Spinal cord (tissue), 10 donors: ENCODE results near the gene SLC9C1. TPM values are rescaled to one million over a fixed set of nuclear protein-coding genes. Genes with fewer than 3 reads are reported as not detected.

Source experiments
- DNase-seq, 6 donors: peaks; one replicate each; pipeline versions ENCODE4 v3.0.0 to v3.0.0-alpha.2; 2013 to 2015; ENCODE audit warnings: low spot score in 6 of 6, low read depth in 4 of 6
- H3K27ac ChIP-seq: one replicate; pipeline ENCODE4 v1.5.1; 2013; ENCODE audit warnings: low read depth, low read length, control low read depth
- H3K27me3 ChIP-seq: one replicate; pipeline ENCODE4 v1.6.1; 2013; ENCODE audit warnings: low read length; ENCODE audit not compliant: control insufficient read depth, insufficient read depth
- H3K36me3 ChIP-seq: one replicate; pipeline ENCODE4 v1.6.1; 2013; ENCODE audit warnings: low read length; ENCODE audit not compliant: control insufficient read depth, insufficient read depth
- H3K4me1 ChIP-seq: one replicate; pipeline ENCODE4 v1.6.1; 2013; ENCODE audit warnings: low read length; ENCODE audit not compliant: control insufficient read depth, insufficient read depth
- H3K4me3 ChIP-seq: one replicate; pipeline ENCODE4 v1.5.1; 2013; ENCODE audit warnings: low read depth, low read length, control low read depth
- H3K9me3 ChIP-seq: one replicate; pipeline ENCODE4 v1.6.1; 2013; ENCODE audit warnings: low read length; ENCODE audit not compliant: control insufficient read depth, insufficient read depth
- WGBS: methylation state at CpG from one replicate; pipeline ENCODE4 v1.1.5; 2013; ENCODE audit warnings: missing lambda C conversion rate; ENCODE audit not compliant: insufficient coverage; 5-methylcytosine and 5-hydroxymethylcytosine counted together
- polyA plus RNA-seq, 2 donors: library from polyadenylated mRNA; unstranded; fragments of 120-200 nt; gene quantifications; one replicate each; pipeline ENCODE4 v1.2.1, GENCODE V29; 2013; ENCODE audit not compliant: insufficient read length in 2 of 2
- total RNA-seq, 2 donors: library from RNA; depleted of rRNA in 1 of 2; stranded (reverse); fragments of 120-200 nt in 1 of 2; fragments of >200 nt in 1 of 2; gene quantifications; one replicate each; pipeline versions ENCODE4 v1.2.3 to v1.2.4, GENCODE V29; 2013 to 2014
- donor health status: healthy.

Gene SLC9C1
- total and polyA plus RNA-seq, 4 donors: 0.12 to 0.72 (median 0.45) TPM

GRCh38 chr3:112170046-112170445 lies 124.0 kb downstream of the SLC9C1 start:
- no peak for DNase-seq
- 60% methylated on average over 1 of the region's 2 CpGs for WGBS
- H3K27me3 ChIP-seq: no peaks in the 10 kb centered on the region
- no peaks in the 10 kb centered on the region for H3K4me1 ChIP-seq
- H3K36me3 ChIP-seq: no peaks in the 10 kb centered on the region
- no peak overlapping the region for H3K4me3 ChIP-seq
- no peak overlapping the region for H3K27ac ChIP-seq
- no peaks in the 10 kb centered on the region for H3K9me3 ChIP-seq

DNA sequence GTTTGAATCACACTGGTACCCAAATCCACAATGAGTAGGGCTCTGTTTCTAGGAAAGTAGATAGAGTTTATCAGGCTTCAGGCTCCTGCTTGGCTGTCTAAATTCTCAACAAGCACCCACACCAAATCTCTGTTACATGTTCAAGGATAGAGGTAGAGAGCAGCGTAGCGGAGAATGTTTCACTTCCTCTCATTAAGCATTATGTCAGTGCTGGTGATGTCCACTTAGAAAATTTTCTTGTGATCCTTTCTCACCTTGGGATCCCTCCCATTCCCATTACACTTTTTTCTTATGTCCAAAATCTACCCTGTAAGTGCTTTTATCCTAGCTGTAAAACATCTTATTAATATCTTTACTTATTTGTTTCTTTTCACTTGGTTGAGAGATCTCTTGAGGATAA lies 126.3 kb downstream of the SLC9C1 start:
- H3K4me1 ChIP-seq: no peaks in the 10 kb centered on the region
- no peaks in the 10 kb centered on the region for H3K9me3 ChIP-seq
- H3K27ac ChIP-seq: no peak overlapping the region
- no peaks in the 10 kb centered on the region for H3K36me3 ChIP-seq
- no peak for DNase-seq
- WGBS: no CpG with 5 or more reads among the region's 2 CpGs
- no peak overlapping the region for H3K4me3 ChIP-seq
- H3K27me3 ChIP-seq: no peaks in the 10 kb centered on the region

DNA sequence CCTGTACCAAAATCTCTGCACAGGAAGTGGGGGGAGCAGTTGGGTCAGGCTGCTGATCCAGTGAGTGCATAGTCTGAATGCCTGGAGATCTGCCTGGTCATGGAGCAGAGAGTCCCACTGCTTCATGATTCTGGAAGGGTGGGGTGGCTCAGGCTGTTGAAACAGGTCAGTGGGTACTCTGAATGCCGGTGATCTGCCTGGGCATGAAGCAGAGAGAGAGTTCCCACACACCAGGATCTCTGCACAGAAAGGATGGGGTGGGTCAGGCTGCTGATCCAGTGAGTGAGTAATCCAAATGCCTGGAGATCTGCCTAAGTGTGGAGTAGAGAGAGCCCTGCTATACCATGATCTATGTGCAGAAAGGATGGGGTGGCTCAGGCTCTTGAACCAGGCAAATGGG lies 144.9 kb downstream of the SLC9C1 start:
- no peak overlapping the region for H3K4me3 ChIP-seq

GRCh38 chr3:112143689-112144088 lies 150.3 kb downstream of the SLC9C1 start:
- Histone ChIP-seq H3K4me1 (no peaks in the 10 kb centered on the region), H3K27ac (no peak overlapping the region), H3K4me3 (no peak overlapping the region), H3K9me3 (no peaks in the 10 kb centered on the region), H3K27me3 (no peaks in the 10 kb centered on the region), H3K36me3 (no peaks in the 10 kb centered on the region)
- no peak for DNase-seq
- no CpG with 5 or more reads among the region's 1 CpG for WGBS

More for the DNA sequence above, 144.9 kb downstream of the SLC9C1 start:
- no peak for DNase-seq
- WGBS: 100% methylated on average over 1 of the region's 1 CpG
- no peaks in the 10 kb centered on the region for H3K9me3 ChIP-seq
- H3K36me3 ChIP-seq: no peaks in the 10 kb centered on the region
- no peak overlapping the region for H3K27ac ChIP-seq
- H3K4me1 ChIP-seq: no peaks in the 10 kb centered on the region
- H3K27me3 ChIP-seq: no peaks in the 10 kb centered on the region

GRCh38 chr3:112143251-112143650 lies 150.8 kb downstream of the SLC9C1 start:
- no peaks in the 10 kb centered on the region for H3K27me3 ChIP-seq
- no peak for DNase-seq
- no peaks in the 10 kb centered on the region for H3K9me3 ChIP-seq
- H3K27ac ChIP-seq: no peak overlapping the region
- no peaks in the 10 kb centered on the region for H3K36me3 ChIP-seq
- H3K4me3 ChIP-seq: no peak overlapping the region
- 100% methylated on average over 1 of the region's 1 CpG for WGBS
- H3K4me1 ChIP-seq: no peaks in the 10 kb centered on the region

DNA sequence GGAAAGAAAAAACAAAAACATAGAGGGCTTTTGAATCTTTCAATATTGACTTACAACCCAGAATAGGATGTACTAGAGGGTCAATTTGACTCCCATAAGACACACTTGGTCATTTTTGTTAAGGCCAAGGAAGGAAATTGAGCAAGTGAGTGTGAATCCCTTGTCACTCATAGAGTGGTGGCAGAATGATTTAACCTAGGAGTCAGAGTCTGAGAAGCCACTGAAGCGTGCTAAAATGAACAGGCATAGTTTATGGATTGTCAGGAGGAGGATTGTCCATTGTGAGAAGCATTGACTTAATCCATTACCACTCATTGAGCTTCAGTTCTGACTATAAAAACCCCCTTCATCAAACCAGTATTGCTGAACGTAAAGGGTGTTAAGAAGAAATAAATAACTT lies 152.7 kb downstream of the SLC9C1 start:
- Histone ChIP-seq H3K4me1 (peaks cover 3% of the 10 kb centered on the region), H3K27me3 (no peaks in the 10 kb centered on the region), H3K27ac (no peak overlapping the region), H3K36me3 (no peaks in the 10 kb centered on the region), H3K4me3 (no peak overlapping the region), H3K9me3 (no peaks in the 10 kb centered on the region)
- WGBS: no CpG with 5 or more reads among the region's 2 CpGs
- DNase-seq: no peak

GRCh38 chr3:112140584-112140983 lies 153.4 kb downstream of the SLC9C1 start:
- WGBS: no CpG with 5 or more reads among the region's 1 CpG

GRCh38 chr3:112138219-112138969 lies 155.6 kb downstream of the SLC9C1 start:
- H3K9me3 ChIP-seq: no peaks in the 10 kb centered on the region
- WGBS: 36% methylated on average over 1 of the region's 1 CpG
- H3K4me1 ChIP-seq: peaks cover 3% of the 10 kb centered on the region
- H3K27ac ChIP-seq: no peak overlapping the region
- no peaks in the 10 kb centered on the region for H3K27me3 ChIP-seq
- H3K36me3 ChIP-seq: no peaks in the 10 kb centered on the region
- no peak for DNase-seq
- H3K4me3 ChIP-seq: no peak overlapping the region

More at GRCh38 chr3:112140584-112140983, 153.4 kb downstream of the SLC9C1 start:
- Histone ChIP-seq H3K36me3 (no peaks in the 10 kb centered on the region), H3K9me3 (no peaks in the 10 kb centered on the region), H3K27ac (no peak overlapping the region), H3K4me3 (no peak overlapping the region), H3K27me3 (no peaks in the 10 kb centered on the region), H3K4me1 (peaks cover 3% of the 10 kb centered on the region)
- no peak for DNase-seq

GRCh38 chr3:112137781-112138180 lies 156.2 kb downstream of the SLC9C1 start:
- H3K27me3 ChIP-seq: no peaks in the 10 kb centered on the region
- WGBS: 60% methylated on average over 2 of the region's 4 CpGs
- DNase-seq: no peak
- no peaks in the 10 kb centered on the region for H3K9me3 ChIP-seq
- H3K4me3 ChIP-seq: no peak overlapping the region
- H3K4me1 ChIP-seq: peaks cover 3% of the 10 kb centered on the region
- peak overlapping the region; percentile 17 for H3K27ac ChIP-seq
- H3K36me3 ChIP-seq: no peaks in the 10 kb centered on the region

DNA sequence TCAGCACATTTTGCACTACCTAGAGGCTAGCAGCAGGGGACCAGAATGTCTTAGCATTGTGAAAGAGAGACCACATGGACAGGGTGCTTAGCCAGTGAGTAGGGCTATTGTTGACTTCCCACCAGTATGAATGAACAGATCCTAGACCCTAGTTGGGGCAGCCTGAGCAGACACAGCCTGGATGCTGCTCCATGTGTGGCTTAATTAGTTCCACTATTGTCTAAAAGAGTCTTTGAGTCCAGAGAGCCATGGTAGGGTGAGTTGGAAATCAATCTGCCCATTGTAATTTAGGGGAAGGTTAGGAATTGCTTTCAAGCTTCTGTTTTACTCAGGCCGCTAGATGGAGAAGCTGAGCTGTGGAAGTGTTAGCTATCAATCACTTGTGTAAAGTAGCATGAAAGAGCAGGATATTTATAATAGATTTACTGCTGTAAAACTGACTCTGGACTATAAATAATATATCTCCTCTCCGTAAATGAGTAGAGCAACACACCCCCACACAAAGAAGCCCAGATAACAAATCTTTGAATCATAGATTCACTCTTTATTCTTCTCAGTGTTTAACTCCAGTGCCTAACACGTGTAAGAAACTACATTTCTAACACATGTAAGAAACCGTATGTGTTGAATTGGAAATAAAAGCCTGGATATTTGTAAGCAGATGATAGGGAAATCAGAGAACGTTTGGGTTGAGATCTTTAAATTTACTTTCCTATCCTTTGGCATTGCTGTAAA lies 156.9 kb downstream of the SLC9C1 start:
- Histone ChIP-seq H3K9me3 (no peaks in the 10 kb centered on the region), H3K4me1 (peaks cover 3% of the 10 kb centered on the region), H3K4me3 (no peak overlapping the region), H3K36me3 (no peaks in the 10 kb centered on the region), H3K27ac (no peak overlapping the region), H3K27me3 (no peaks in the 10 kb centered on the region)
- peak; percentile 38 to 88 (median 54) for DNase-seq
- WGBS: no CpG with 5 or more reads among the region's 5 CpGs
